H7 (cell line): Measurements from ENCODE around the gene JARID2. TPM values are rescaled to one million over a fixed set of nuclear protein-coding genes. Genes with fewer than 3 reads are reported as not detected.
"Not testable (repeated sequence)": the region's sequence is repeated elsewhere in the genome, so short reads cannot be mapped to it uniquely, and the experiment has no call there.

ENCODE experiments used
- DNase-seq: peaks from one replicate; pipeline ENCODE4 v3.0.0; 2012
- H3K27me3 ChIP-seq: 2 replicates; pipeline ENCODE4 v1.6.0; 2011; ENCODE audit warnings: mild to moderate bottlenecking, low read length; ENCODE audit not compliant: control insufficient read depth, insufficient read depth
- H3K36me3 ChIP-seq: replicated peaks from 2 replicates; pipeline ENCODE4 v1.5.1; 2011; ENCODE audit warnings: low read length; ENCODE audit not compliant: control insufficient read depth, insufficient read depth
- H3K4me3 ChIP-seq: 2 replicates; pipeline ENCODE4 v1.5.1; 2011; ENCODE audit warnings: low read depth, mild to moderate bottlenecking, control low read depth, low read length, moderate library complexity; ENCODE audit not compliant: insufficient read depth
- total RNA-seq: library from RNA; depleted of rRNA; stranded (reverse); fragments of >200 nt; shearing (Covaris generic); gene quantifications from 2 replicates; pipeline ENCODE4 v1.2.3, GENCODE V29; 2014

JARID2 gene
- total RNA-seq, 1 experiment from 2014 or later = 95.2 TPM

DNA sequence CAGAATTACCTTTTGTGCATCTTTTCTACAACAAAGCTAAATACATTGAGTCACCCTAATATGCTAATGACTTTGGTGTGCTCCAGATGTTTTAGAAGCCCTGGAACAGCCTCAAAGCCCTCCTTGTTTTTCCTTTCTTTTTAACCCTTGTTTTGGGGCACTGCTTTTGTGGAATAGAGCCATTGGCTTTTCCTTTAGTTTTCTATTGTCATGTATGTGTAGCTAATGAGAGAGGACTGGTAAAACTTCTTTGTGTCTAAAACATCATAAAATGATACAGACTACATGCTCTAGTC, 158.8 kb downstream of the JARID2 start:
- no peak for DNase-seq
- no peaks in the 10 kb centered on the region for H3K36me3 ChIP-seq
- H3K27me3 ChIP-seq = no peaks in the 10 kb centered on the region
- H3K4me3 ChIP-seq = no peak overlapping the region

DNA sequence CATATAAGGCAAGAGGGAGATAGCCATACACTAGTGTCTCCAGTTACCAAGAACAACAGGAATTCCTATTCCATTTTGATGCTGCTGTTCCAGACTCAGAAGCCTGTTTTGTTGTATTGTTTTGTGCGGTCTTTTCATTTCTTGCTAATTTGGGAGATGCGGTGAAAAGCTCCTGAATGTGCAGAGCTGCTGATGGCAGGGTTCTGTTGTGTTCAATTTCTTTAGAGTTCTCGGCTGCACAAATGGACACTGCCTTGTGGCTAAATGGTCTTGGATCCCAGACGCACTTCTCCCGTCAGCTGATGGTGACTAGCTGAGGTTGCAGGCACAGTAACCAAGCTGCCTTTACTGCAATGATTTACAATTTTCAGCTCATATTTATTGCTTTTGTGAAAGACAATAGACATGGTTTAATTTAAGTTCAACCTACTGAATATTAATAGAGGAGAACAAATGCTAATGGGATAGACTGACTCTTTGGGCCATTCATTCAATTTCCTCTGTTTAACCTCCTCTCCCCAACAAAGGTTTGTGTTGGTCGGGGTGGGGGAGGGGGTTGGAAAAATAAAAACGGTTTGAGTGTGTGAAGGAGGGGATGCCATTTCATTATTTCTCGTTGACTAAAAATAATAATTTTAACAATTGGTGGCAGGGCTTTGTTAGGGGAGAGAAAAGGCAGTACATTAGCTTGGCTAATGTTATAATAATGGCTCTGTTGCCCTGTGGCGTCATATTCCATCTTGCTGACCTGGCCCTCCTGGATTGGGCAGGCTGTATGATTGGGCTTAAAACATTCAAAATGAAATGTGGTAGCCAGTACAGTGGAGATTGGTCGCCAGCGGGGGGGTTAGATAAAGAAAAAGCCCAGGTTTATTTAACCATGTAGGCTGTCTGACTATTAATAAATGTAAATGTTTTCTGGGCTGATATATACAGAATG, 159.5 kb downstream of the JARID2 start:
- Histone ChIP-seq H3K27me3 (no peaks in the 10 kb centered on the region), H3K36me3 (peaks cover 3% of the 10 kb centered on the region; the same call in 1 of the 2 replicates), H3K4me3 (no peak overlapping the region)
- no peak for DNase-seq

DNA sequence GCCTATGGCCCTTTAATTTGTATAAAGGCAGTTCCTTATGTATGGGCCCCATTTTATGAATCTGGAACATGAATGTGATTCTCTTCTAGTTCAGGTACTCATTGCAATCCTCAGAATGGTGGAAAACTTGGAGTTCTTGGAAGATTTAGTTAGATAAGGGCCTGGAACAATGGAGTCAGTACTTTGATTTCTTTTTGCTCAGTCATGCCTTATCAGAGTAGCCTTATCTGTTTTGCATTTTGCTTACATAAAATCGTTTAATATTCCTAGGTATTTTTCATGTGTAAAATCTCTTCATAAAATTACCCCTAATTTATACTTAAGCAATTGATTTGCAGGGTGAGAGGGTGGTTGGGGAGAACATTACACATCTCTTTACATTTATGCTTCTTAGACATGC, 160.6 kb downstream of the JARID2 start:
- Histone ChIP-seq H3K4me3 (no peak overlapping the region), H3K27me3 (no peaks in the 10 kb centered on the region), H3K36me3 (peaks cover 7% of the 10 kb centered on the region)
- DNase-seq = no peak

DNA sequence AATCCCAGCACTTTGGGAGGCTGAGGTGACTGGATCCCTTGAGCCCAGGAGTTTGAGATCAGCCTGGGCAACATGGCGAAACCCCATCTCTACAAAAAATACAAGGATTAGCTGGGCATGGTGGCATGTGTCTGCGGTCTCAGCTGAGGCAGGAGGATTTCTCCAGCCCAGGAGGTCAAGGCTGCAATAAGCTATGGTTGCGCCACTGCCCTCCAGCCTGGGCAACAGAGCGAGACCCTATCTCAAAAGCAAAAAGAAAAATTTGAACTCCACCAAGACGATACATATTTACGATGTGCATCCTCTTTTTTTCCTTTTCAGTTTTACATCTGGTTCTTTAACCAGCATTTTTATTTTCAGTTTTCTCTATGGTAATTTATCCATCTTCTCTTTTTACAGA, 162.1 kb downstream of the JARID2 start:
- peaks cover 7% of the 10 kb centered on the region for H3K36me3 ChIP-seq
- no peak overlapping the region for H3K4me3 ChIP-seq
- no peak for DNase-seq
- H3K27me3 ChIP-seq = no peaks in the 10 kb centered on the region

DNA sequence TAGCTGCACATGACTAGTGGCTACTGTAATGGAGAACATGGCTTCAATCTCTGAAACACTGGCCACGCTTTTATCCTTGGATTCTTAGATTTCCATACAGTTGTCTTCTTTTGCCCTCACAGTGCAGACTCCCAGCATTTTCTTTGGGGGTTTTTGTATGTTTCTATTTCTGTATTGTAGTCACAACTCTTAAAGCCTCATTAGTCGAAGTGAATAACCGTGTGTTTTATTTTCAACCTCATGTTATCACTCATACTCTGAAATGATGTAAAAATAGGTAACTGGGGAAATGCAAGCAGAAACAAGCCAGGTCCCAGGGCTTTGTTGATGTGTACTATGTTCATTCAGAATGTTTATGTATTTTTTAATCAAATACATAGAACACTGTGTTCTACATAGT, 162.9 kb downstream of the JARID2 start:
- Histone ChIP-seq H3K27me3 (no peaks in the 10 kb centered on the region), H3K4me3 (no peak overlapping the region), H3K36me3 (peaks cover 9% of the 10 kb centered on the region)
- no peak for DNase-seq

DNA sequence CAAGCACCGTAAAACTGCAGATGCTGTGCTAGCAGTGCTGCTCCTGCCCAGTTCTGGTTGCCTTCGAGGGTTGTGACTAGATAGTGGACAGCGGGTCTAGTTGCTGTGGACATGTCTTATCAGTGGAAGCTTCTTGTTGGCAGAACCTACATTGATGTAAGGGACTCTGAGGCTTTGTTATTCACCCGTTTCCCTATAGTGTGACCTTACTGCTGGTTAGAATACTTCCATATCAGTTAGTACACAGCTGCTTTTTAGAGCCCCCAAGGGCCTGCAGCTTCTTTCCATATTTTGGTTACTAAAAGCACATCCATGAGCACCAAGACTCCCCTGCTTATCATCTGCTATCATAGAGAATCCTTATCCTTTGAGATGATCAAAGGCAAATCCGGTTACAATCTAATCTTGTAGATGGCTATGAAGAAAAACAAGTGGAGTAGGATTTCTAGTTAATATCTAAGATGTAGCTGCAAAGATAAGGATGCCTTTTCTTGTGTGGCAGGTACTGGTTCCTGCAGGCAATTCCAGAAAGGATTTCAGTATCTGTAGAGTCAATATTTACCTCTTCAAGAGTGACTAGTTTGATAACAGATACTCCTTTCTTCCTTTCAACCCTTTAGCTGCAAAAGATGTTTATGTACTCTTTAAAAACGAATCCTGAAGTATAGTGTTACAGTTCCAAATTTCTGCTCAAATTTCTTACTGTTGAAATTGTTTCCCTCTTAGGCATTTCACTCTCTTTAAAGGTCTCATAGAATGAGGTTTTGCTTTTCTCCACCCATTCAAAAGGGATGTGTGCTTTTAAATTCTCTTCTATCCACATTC, 163.6 kb downstream of the JARID2 start:
- H3K36me3 ChIP-seq = peaks cover 10% of the 10 kb centered on the region
- DNase-seq = no peak
- no peaks in the 10 kb centered on the region for H3K27me3 ChIP-seq
- H3K4me3 ChIP-seq = no peak overlapping the region

DNA sequence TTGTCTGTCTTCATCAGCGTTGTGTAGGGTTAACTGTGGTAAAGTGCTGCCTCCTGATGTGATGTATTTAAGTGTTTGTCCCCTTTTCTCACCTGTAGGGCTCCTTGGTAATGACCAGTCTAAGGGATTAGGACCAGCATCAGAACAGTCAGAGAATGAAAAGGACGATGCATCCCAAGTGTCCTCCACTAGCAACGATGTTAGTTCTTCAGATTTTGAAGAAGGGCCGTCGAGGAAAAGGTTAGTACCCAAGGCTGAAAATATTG, 164.2 kb downstream of the JARID2 start:
- H3K27me3 ChIP-seq = no peaks in the 10 kb centered on the region
- DNase-seq = no peak
- H3K4me3 ChIP-seq = no peak overlapping the region
- H3K36me3 ChIP-seq = peaks cover 11% of the 10 kb centered on the region

DNA sequence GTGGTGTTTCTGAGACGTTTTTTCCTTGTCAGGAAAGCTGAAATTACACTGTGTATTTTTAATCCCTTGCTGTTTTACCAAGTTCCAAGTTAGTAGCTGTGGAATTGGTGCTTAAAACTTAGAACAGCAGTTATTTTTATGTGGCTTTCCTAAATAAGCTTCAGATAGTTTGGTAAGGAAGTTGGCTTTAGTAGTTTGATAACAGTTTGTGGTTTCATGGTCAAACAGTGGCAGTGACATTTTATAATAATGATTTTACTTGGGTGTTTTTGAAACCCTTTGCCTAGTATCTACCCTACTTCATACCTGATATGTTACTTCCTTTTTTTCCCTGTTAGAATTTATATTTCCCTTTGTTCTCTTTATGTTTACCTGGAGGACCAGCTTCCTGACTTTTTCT, 164.9 kb downstream of the JARID2 start:
- H3K36me3 ChIP-seq = peaks cover 11% of the 10 kb centered on the region
- H3K4me3 ChIP-seq = no peak overlapping the region
- H3K27me3 ChIP-seq = no peaks in the 10 kb centered on the region
- no peak for DNase-seq

DNA sequence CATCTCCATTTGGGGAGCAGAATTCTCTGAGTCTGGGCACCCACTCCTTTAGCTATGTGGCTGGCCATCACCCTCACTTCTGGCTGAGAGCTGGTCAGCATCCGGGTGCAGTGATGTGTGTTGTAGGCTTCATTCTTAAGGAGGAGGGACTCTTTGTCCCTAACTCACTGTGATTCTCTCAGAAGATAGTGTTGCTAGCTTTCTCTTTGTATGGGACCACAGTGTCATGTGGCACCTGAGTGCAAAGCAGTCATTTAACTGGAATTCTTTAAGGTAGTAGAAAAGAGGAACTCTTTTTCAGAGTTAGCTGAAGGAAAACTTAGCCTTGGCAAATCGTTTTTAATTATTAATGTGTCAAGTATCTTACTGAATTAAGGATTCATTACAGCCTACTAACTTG, 165.9 kb downstream of the JARID2 start:
- peaks cover 11% of the 10 kb centered on the region for H3K36me3 ChIP-seq
- no peak overlapping the region for H3K4me3 ChIP-seq
- DNase-seq = no peak
- no peaks in the 10 kb centered on the region for H3K27me3 ChIP-seq

DNA sequence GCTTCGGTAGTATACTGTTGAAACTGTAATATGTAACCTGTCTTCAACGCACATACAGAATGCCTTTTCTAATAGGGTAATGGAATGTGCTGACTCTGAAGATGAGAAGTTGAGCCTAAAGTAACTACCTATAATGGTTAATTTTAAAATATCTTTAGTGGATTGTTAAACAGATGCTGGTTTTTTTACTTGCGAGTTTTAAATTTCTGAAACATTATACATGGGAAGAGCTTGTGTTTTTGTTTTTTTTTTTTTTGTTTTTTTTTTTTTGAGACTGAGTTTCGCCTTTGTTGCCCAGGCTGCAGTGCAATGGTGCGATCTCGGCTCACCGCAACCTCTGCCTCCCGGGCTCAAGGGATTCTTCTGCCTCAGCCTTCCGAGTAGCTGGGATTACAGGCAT, 166.9 kb downstream of the JARID2 start:
- no peak for DNase-seq
- H3K36me3 ChIP-seq = peaks cover 11% of the 10 kb centered on the region
- no peak overlapping the region for H3K4me3 ChIP-seq
- H3K27me3 ChIP-seq = no peaks in the 10 kb centered on the region

DNA sequence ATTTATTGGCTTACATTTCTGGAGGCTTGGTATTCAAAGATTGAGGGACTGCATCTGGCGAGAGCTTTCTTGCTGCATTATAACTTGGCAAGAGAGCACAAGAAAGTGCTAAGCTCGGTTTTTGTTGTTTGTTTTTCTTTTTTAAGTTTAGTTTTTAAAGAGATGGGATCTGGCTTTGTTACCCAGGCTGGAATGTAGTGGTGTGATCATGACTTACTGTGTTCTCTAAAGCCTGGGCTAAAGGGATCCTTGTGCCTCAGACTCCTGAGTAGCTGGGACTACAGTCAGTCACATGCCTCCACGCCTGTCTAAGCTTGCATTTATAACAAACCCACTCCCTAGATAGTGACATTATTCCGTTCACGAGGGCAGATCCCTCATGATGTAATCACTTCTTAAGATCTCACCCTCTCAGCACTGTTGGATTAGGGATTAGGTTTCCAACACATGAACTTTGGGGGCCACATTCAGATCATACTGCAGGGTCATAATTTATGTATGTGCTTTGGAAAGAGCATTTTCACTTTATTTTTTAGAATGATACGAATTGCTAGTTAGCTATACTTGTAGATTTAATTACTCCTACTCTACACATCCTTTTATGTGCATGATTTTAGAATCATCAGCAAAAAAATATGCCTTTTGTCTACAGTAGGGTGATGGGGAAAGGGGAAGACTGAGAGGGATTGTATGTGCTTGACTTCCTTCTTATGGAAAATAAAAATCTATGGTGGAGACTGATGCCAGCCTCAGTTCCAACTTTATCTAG, 167.8 kb downstream of the JARID2 start:
- no peak overlapping the region for H3K4me3 ChIP-seq
- no peaks in the 10 kb centered on the region for H3K27me3 ChIP-seq
- DNase-seq = no peak
- H3K36me3 ChIP-seq = peaks cover 11% of the 10 kb centered on the region

DNA sequence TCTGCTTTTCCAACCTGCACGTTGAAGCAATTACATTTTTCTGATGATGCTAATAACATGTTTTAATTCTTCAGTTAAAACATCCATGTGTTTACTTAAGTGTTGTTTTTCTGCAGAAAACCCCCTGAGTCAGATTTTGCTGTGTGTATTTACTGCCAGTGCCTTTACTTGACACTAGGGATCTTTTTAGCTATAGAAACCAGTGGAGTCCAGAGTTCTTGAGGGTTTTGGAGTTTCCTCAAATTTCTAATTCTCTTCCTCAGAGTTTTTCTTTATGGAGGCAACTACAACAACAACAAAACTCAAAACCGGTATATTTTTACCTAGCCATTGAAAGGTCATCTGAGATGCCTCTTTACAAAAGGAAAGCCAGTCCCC, 168.4 kb downstream of the JARID2 start:
- H3K36me3 ChIP-seq = peaks cover 11% of the 10 kb centered on the region
- no peaks in the 10 kb centered on the region for H3K27me3 ChIP-seq

DNA sequence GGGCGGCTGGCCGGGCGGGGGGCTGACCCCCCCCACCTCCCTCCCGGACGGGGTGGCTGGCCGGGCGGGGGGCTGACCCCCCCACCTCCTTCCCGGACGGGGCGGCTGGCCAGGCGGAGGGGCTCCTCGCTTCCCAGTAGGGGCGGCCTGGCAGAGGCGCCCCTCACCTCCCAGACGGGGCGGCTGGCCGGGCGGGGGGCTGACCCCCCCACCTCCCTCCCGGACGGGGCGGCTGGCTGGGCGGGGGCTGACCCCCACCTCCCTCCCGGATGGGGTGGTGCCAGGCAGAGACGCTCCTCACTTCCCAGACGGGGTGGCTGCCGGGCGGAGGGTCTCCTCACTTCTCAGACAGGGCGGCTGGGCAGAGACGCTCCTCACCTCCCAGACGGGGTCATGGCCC, 169.8 kb downstream of the JARID2 start:
- not testable (repeated sequence) for H3K27me3 ChIP-seq, H3K4me3 ChIP-seq, H3K36me3 ChIP-seq, DNase-seq

More for the DNA sequence above, 168.4 kb downstream of the JARID2 start:
- no peak for DNase-seq
- no peak overlapping the region for H3K4me3 ChIP-seq

DNA sequence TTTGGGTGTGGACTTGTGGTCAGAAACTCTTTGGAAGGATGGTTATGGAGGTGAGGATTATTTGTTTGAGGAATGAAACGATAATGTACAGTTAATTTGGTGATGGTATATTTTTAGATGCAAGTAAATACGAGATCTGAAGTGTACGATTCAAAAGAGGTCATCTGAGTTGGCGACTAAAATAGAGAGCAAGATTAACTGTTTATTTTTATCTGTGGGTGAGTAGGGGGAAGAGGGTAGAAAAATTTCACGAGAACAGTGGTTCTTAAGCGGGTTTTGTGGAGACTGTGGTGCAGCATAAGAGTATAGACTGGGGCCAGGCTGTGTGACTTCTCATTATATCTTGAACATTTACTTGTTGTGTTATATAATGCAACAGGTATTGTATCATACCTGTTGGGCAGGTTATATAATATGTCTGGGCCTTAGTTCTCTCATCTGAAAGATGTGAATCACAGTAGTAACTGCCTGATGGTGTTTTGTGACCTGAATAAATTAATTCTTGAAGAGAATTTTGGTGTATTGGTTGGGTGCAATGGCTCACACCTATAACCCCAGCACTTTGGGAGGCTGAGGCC, 171.2 kb downstream of the JARID2 start:
- H3K4me3 ChIP-seq = no peak overlapping the region
- DNase-seq = no peak
- no peaks in the 10 kb centered on the region for H3K27me3 ChIP-seq
- H3K36me3 ChIP-seq = peaks cover 4% of the 10 kb centered on the region
